NCI-H1930 (cell line): ENCODE measurements around the gene ALG6.
"Not testable (repeated sequence)": the region's sequence is repeated elsewhere in the genome, so short reads cannot be mapped to it uniquely, and the experiment has no call there.

Experiments
- DNase-seq, 2 experiments: peaks; one replicate each; lab custom pipeline; 2025; lab: John Stamatoyannopoulos, UW

The ALG6 gene

DNA sequence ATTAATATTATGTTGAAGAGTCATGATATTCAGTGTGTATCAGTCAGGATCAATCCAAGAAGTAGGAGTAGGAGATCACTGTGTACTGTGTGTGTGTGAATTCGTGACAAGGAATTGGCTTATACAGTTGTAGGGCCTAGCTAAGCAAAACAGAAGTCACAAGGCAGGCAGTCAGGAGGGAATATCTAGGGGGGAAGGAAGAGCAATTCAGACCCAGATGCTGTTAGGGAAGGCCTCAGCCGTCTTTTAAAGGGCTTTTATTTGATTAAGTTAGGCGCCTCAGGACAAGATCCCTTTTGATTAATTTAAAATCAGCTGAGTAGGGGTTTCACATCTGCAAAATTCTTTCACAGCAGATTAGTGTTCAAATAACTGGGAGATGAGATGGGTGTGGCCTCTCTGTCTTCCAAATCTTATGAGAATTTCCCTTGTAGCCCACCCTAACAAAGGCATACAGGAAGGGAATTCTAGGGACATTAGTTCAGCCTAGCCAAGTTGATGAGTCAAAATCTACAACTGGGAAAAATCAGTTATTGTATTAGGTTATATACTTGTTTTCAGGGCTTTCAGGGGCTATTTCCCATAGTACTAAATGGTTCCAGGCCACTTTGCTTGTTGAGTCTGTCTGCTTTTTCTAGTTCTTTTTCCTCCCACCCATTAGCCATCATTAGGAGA lies 47.4 kb downstream of the ALG6 start:
- DNase-seq, result no peak

DNA sequence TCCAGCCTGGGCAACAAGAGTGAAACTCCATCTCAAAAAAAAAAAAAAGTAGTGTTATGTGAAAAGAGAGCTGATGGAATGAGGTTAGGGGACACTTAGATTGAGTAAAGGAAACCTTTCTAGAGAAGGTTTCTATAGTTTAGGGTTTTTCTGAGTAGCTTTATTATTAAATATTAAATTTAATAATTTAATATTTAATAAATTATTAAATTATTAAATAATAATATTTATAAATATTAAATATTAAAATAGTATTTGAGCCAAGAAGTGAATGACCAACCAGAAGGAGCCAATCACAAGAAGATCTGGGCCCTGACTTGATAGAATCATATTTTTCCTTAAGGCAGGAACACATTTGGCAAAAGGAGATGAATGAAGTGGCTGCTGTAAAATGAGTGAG lies 50.7 kb downstream of the ALG6 start:
- DNase-seq, result no peak

DNA sequence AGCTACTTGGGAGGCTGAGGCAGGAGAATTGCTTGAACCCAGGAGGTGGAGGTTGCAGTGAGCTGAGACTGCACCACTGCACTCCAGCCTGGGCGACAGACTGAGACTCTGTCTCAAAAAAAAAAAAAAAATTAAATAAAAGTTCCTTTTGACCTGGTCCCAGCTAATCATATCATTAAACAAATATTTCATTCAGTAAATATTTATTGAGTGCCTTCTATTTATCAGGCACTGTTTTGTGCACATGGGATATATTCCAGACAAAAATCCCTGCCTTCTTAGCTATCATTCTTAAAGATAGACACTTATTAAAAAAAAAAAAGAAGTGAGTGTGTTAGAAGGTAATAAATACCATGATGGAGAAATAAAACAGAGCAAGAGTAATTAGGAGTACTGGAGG lies 53.3 kb downstream of the ALG6 start:
- not testable (repeated sequence) for DNase-seq

DNA sequence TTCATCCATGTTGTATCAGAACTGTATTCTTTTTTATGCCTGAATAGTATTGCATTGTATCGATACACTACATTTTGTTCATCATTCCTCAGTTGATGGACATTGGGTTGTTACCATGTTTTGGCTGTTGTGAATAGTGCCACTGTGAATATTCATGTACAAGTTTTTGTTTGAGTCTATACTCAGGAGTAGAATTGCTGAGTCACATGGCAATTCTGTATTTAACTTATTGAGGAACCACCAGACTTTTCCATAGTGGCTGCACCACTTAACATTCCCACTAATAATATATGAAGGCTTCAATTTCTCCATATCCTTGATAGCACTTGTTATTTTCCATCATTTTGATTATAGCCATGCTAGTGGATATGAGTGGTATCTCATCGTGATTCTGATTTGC lies 56.2 kb downstream of the ALG6 start:
- DNase-seq, result no peak

DNA sequence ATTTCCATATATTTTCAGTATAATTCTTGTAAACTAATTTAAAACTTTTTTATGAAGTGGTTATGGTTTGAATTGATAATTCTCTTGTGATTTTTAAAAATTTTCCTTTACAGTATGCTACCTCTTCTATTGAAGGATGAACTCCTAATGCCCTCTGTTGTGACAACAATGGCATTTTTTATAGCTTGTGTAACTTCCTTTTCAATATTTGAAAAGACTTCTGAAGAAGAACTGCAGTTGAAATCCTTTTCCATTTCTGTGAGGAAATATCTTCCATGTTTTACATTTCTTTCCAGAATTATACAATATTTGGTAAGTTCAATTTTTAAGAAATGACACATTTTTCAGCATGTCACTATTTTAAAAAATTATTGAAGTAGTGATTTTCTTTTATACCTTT lies 61.4 kb downstream of the ALG6 start:
- DNase-seq, result no peak

DNA sequence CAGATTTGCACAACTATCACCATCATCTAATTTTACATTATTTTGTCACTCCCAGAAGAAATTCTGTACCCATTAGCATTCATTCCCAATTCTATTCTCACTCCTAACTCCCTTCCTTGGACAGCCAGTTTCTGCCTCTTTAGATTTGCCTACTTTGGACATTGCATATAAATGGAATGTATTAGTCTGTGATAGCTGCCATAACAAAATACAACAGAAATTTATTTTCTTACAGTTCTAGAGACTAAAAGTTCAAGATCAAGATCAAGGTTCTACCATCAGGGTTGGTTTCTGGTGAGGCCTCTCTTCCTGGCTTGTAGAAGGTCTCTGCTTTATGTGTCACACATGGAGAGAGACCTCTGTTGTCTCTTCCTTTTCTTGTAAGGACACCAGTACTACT lies 61.9 kb downstream of the ALG6 start:
- no peak for DNase-seq

DNA sequence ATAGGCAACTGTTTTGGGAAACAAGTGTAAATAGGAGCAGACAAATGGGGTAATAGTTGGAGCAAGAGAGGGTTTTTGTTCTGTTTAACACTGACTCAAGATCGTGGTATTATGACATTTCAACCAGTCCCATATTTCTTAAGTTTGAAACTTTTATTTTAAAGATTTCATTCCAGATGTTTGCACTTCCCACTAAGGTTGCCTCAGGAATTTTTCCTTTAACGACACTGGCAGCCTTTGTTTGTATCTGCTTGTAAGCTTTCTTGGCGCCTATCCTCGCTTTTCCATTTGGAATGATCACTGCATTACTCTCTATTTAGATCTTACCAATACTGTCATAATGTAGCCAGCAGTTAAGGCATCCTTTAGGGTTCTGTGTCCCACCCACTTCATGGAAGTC lies 67.7 kb downstream of the ALG6 start:
- no peak for DNase-seq

DNA sequence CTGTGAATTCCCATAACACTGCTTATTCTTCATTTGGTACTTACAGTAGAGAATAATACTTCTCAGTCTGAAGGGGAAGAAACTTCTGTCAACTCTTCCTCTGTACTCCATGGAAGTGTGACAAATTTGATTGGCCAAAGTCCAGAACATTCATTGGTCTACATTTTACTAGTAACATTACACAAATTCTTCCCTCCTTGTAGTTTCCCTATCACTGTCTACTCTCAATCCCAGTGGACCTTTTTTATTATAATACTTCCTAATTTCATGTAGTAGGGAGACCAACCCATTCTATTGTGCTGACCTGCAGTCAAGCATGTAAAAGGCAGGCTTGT lies 74.7 kb downstream of the ALG6 start:
- DNase-seq, result no peak

DNA sequence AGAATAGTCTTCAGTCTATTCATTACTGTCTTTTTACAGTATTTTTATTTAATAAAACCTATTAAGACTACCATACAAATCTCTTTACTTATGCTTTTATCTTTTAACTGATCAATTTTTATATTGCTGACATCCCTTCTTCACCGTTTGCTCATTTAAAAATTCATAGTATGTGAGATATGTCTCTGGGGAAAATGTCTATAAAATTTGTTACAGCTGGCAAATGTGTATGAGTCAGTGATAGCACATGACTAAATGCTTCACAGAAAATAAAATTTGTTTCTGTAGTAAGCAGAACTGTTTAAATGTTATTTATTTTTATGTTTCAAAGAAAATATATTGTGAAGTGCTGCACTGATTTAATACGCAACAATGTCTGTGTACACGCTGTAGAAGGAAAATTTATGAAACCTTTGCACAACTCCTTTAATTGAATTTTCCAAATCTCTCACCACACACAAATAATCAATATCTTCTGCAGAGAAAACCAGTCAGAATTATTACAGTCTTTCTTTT lies 81.4 kb downstream of the ALG6 start:
- no peak for DNase-seq

DNA sequence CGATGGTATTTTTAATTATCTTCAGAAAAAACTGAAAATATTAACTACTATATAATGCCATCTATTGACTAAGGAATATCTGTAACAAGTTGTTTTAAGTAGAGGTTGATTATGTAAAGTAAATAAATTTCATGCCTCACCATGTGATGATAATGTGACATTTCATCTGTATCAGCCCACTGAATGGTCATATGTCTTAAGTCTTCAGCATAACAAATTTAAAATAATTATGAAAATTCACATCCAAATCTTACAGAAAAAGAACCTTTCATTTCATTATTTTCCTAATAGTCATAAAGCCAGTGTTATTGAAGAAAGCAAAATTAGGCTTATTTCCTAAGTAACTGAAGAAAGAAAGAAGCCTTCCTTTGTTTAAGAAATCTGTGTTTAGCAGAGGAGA lies 83.0 kb downstream of the ALG6 start:
- no peak for DNase-seq

DNA sequence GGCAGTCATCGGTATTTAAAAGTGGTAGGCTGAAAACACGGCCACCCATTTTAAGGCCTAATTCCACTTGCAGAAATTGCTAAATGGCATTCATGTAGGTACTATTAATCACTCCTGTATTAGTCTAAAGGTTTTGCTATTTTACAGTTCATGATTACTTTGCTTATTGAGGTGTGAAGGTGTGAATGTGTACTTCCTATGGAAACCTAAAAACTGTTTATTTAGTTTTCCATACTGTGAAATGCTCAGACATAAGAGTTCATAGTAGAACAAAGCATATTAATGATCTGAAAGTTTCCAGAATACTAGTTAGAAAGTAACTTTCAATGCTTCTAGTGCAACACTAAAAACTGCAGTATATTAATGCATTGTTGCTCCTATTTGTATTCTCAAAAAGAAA lies 85.8 kb downstream of the ALG6 start:
- no peak for DNase-seq

DNA sequence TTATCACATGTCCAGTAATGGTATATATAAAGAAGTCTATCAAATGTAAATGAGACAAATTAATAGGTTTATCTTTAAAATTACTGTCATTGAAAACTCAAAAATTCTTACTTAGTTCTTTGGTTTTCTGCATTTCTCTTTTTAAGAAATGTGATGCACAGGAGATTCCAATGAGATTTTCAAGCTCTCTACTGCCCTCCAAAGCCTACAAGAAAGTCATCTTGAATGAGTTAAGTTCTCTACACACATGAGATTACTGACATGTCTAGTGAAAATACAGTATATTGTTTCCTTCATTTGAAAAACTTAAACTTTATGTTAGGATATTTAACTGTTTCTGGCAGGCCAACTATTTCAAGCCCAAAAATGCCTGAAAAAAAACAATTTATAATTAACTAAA lies 86.8 kb downstream of the ALG6 start:
- DNase-seq, result no peak

DNA sequence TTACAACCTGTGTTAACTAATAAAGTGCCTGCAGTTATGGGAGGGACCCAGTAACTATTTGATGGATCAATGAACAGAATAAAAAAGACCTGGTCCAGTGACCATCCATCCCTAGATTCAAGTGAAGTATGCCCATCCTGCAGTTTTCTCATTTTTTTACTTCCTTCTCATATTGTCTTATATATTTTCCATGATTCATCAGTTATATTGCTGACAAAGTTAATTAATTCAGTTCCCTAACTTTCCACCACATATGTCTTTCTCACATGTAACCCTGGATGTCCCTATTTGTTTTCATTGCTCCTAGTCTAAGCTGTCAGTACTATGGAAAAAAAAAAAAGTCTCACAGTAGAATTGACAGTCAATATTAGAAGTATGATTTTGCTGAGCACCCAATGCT lies 91.3 kb downstream of the ALG6 start:
- DNase-seq, result no peak

DNA sequence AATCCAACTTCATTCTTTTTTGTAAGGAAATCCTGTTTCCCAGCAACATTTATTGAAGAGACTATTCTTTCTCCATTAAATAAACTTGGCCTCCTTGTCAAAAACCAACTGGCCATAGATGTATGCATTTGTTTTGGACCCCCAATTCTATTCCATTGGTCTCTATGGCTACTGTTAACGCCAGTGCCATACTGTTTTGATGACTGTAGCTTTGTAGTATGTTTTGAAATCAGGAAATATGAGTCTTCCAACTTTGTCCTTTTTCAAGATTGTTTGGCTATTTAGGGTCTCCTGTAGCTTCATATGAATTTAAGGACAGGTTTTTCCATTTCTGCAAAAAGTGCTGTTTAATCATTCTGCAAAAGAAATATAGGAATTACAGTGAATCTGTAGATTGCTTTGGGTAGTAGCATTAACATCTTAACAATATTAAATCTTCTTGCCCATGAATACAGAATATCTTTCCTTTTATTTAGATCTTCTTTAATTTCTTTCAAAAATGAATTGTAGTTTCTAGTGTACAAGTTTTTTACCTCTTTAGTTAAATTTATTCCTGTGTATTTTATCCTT lies 94.3 kb downstream of the ALG6 start:
- DNase-seq, result no peak

DNA sequence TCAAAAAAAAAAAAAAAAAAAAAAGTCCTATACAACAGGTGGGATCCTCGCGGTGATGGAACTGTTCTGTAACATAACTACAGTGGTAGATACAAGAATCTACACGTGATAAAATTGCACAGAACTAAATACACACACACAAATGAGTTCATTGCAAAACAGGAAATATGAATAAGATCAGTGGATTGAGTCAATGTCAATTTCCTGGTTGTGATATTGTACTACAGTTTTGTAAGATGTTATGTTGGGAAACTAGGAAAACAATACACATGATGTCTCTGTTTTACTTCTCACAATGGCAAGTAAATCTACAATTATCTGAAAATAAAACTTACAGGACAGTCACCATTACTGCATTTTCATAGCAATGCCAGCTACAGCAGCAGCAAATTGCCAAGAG lies 95.8 kb downstream of the ALG6 start:
- DNase-seq, result no peak

DNA sequence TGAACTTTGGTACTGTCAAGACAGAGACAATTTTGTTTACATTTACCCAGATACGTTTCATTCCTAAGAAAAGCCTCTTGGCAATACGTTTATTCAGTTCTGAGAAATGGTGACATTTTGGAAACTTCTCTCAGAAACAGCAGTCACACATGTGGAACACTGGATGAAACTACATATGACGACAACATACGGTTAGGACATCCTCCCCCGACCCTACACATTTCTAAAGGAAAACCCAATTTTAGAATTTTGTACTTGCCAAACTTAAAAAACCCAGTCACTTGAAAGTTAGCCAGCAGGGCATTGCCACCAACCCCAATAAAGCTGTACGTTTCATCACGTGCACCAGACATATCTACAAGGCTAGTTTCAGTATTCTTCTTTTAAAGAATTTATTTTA lies 98.8 kb downstream of the ALG6 start:
- no peak for DNase-seq

DNA sequence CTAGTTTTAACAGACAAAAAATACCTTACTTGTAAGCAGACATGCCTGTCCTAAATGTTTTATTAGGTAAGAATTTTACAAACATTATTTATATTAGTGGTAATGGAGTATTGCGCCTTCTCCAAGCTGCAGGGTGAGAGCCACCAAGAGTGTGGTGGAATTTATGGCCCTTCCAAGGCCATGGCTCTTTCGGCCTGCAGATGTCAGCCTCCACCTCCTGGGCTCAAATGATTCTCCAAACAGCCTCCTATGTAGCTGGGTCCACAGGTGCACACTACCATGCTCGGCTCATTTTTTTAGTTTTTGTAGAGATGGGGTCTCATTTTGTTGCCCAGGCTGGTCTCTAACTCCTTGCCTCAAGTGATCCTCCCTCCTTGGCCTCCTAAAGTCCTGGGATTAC lies 99.3 kb downstream of the ALG6 start:
- no peak for DNase-seq

DNA sequence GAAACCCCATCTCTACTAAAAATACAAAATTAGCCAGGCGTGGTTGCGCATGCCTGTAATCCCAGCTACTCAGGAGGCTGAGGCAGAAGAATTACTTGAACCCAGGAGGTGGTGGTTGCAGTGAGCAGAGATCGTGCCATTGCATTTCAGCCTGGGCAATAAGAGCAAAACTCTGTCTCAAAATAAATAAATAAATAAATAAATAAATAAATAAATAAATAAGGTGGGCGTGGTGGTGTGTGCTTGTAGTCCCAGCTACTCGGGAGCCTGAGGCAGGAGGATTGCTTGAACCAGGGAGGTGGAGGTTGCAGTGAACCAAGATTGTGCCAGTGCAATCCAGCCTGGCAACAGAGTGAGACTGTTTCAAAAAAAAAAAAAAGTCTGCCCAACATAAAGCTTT lies 101.3 kb downstream of the ALG6 start:
- not testable (repeated sequence) for DNase-seq

DNA sequence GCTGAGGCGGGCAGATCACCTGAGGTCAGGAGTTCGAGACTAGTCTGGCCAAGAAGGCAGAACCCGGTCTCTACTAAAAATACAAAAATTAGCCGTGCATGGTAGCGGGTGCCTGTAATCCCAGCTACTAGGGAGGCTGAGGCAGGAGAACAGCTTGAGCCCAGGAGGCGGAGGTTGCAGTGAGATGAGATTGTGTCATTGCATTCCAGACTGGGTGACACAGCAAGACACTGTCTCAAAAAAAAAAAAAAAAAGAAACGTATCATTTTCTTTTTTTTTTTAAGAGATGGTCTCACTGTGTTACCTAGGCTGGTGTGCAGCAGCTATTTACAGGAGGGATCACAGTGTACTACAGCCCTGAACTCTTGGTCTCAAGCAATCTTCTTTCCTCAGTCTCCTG lies 108.3 kb downstream of the ALG6 start:
- no peak for DNase-seq

DNA sequence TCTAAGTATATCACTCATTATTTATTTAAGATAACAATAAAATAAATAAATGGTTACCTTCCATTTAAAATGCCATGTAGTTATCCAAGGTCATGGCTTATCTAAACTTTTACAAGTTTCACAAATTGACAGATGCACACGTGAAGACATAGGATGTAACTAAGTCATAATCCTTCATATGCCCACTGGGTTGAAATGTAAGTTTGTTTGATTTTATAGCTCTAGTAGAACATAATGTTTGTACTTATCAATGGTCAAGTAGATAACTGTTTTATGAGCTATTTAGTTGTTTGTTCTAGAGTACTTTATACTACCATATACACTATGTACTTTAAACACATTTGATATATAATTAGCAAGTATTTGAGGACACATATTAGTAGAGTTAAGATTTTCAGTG lies 112.6 kb downstream of the ALG6 start:
- DNase-seq, result no peak

DNA sequence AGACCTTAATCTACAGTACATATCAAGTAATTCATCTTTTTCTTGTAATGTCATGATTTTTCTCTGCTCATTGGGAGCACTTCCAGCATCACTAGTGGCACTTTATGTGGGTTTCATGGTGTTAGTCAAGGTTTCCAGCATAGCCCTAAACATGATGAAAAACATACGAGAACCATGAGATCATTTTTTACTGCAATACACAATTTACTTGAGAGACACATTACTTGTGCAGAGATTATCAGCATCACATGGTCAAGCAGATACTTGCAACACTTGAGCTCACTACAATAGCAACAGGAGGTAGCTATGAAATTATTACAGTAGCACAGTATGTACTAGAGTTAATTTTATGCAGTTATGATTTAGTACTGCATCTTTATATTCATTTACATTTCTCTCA lies 119.2 kb downstream of the ALG6 start:
- DNase-seq, result no peak

DNA sequence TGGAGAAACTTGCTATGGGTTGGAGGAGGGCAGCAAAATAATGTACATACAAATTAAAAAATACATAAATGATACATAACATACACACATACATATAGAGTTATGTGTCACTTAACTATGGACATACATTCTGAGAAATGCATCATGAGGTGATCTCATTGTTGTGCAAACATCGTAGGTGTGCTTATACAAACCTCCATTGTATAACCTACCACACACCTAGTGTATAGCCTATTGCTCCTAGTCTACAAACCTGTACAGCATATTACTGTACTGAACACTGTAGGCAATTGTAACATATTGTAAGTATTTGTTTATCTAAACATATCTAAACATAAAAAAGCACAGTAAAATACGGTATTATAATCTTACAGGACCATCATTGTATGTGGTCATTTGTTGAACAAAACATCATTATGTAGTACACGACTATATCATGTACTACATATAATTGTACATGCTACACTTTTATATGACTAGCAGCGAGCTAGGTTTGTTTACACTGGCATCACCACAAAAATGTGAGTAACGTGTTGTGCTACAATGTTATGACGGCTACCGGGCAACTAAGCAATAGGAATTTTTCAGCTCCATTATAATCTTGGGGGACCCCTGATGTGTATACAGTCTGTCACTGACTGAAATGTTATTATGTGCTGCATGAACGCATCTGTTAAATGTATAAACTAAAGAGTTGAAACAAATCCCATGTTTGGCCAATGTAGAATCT lies 120.1 kb downstream of the ALG6 start:
- DNase-seq, result no peak
